Epidermal melanocyte (primary cell): ENCODE results near the gene UBASH3A.

Source experiments
- DNase-seq: peaks from one replicate; pipeline ENCODE4 v3.0.0; 2011; ENCODE audit warnings: low spot score; ENCODE audit not compliant: insufficient read length

UBASH3A gene

DNA sequence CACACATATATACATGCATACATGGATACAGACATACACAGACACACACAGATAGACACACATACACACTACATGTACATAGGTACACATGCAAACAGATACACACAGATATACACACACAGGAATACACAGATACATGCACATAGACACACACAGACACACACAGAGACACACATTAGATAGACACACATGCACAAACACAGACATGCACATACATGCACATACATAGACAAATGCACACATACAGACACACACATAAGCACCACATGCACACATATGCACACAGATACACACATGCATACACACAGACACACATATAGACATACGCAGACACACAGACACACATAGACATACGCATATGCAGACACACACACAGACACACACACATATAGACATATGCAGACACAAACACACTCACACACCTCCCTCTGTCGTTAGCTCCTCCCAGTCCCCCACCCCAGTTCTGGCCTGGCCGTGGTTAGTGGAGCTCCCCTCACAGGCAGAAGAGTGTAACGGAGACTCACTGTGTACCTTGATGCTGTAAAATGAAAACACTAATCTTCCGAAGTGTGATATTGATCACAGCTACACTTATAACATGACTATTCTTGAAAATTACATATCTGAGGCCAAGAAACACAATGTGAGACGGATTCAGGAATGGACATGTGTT is 7.6 kb downstream of the UBASH3A start:
- no peak for DNase-seq

DNA sequence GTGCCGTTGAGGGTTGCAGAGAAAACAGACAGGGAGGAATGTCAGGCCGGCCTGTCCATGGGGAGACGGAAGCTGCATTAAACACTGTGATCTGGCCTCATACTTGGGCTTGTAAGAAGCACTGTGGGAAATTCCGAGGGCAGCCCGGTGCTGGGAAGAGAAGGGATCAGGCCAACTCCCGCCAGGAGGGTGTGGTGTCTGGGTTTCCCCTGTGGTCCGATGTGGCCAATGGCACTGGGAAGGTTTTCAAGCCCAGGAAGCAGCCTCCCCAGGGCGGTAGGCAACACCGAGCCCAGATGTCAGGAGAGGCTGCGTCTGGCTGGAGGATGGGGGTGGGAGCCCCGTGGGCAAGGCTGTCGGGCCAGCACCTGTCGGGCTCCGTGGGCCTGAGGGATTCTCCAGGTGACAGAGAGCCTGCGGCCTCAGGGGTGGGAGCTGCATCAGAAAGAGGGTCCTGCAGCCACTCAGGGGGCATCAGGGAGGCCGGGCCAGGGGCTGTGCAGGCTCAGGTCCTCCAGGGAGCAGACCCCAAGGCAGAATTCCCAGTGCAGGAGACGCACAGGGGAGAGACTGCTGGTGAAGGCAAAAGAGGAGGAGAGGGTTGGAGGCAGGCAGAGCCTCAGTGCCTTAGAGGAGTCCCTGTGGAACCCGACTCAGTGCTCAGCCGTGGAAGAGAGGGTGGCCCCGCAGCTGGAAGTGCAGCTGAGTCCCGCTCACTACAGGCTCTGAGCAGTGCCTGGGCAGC is 8.4 kb downstream of the UBASH3A start:
- no peak for DNase-seq

DNA sequence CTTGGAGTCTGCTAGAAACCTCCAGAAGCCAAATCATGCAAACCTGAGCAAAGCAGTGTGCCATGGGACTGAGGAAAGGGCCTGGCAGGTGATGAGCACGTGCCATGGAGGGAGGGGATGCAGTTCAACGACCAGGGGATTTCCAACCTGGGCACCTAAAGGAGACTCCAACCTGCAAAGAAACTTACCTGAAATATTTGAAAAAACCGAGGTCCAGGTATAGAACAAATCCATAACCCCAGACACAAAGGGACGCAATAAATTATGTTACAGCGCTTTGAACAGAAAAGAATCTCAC is 8.9 kb downstream of the UBASH3A start:
- no peak for DNase-seq

DNA sequence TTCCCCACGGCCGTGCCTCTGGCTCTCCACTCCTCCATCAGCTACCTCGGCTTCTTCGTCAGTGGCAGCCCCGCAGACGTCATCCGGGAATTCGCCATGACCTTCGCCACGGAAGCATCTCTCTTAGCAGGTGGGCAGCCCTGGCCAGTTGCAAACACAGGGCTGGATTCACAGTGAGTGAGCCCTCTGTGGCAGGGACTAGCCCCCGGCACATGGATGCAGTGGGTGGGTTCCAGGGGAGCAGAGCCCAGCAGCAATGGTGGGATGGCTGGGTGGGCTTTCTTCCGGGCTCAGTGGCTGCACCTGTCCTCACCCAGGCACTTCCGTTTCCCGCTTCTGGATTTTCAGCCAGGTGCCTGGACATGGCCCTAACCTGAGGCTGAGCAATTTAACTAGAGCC is 9.4 kb downstream of the UBASH3A start:
- no peak for DNase-seq

DNA sequence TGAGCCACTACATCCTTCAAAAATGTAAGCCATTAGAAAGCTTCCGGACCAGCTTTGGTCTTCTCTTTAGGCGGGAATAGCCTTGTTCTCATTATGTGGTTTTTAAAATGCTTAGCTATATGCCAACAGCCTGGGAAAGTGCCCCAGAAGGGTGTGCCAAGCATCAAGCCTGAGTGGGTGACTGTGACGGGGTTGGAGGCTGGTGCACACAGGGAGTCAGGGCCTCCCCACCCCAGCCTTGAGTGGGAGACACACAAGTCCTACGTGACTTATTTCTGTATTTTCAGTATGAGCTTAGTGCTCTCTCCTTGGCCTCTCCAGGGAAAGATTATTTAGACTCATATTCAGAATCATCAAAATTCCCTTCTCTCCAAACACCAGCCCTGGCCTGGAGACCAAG is 9.8 kb downstream of the UBASH3A start:
- DNase-seq = no peak

DNA sequence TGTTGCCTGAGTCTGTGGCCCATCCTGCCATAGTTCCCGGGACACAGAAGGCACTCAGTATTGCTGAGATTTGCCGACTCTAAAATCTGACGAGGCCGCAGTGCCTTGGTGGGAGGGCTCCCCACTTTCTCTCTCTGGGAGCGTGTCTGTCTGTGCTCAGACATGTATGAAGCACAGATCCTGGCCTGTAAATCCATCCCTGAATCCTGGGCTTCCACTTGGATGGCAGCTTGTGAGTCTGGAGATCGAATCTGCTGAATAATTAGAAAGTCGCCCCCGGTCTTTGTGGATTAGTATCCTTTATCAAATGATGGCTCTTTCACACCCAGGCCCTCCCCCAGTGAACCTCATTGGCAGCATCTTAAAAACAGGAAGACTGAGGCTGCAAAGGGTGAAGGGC is 10.4 kb downstream of the UBASH3A start:
- DNase-seq = no peak

DNA sequence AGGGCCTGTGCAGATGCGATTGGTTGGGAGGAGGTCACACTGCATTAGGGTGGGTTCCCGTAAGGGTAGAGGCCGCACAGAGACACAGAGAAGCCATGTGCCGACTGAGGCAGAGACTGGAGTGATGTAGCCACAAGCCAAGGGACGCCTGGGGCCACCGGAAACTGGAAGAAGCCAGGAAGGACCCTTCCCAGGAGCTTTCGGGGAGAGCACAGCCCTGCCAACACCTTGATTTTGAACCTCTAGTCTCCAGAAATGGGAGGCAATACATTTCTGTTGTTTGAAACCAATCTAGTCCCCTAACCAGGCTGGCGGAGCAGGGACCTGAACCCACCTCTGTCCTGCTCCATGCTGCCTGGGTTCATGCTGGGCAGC is 10.8 kb downstream of the UBASH3A start:
- no peak for DNase-seq

DNA sequence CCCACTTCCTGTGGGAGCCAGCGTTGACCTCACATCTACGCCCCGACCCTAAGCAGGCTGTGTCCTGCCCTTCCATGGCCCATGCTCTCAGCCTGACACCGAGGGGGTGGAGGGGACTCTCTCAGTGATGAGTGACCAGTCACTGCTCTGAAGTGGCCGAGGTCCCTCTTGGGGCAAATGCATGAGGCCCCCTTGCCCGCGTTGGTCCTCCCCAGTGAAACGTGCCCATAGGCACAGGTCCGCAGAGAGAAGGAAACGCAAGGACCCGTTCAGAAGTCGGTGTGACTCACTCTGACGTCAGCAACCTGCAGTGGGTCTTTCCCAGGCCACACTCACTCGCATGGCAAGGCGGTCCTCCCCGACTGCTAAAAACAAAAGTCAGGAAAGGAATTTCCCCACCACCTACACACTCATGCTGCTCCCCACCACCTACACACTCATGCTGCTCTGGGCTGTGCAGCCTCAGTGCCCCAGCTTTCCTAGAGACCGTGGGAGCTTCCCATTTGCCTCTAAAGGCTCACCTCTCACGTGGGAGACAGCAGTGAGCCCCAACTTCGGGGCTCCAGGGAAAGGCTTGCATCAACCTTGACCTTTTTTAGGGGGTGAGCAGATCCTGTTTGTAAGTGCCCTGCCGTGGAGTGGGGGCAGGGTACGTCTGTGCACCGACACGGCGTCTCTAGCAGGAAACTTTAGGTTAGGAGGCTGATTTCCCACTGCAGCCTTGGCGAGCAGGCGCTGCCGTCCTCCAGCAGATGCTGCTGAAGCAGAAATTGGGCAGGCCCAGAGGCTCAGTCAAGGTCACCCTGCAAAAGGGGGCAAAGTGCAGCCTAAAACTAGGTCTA is 11.4 kb downstream of the UBASH3A start:
- no peak for DNase-seq

DNA sequence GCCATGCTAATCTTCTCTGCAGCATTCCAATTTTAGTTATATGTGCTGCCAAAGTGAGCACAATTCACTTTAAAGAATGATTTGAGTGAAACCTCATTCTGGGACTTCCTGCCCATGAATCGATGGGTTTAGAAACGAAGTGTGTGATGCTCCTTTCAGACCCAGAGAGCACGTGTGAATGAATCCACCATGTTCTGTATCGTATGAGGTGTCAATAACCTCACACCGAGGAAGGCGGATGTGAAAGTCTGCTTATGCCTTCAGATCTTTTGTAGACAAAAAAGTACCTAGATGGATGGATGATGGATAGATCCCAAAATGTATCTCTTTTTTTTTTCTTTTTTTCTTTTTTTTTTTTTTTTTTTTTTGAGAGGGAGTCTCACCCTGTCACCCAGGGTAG is 13.8 kb downstream of the UBASH3A start:
- no peak for DNase-seq

DNA sequence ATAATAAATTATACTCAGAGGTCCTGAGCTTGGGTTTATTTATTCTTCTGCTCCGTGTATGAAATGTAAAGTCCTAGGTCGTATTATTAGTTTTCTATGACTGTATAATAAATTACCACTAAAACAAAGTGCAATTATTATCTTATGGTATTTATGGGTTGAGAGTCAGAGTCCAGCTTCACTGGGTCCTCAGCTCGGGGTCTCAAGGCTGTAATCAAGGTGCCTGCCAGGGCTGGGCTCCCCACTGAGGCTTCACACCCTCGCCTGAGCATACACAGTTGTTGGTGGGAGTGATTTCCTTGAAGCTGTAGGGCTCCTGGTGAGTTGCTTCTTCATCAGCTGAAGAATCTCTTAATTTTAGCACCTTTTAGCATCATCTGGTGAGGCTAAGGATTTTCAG is 15.2 kb downstream of the UBASH3A start:
- no peak for DNase-seq

DNA sequence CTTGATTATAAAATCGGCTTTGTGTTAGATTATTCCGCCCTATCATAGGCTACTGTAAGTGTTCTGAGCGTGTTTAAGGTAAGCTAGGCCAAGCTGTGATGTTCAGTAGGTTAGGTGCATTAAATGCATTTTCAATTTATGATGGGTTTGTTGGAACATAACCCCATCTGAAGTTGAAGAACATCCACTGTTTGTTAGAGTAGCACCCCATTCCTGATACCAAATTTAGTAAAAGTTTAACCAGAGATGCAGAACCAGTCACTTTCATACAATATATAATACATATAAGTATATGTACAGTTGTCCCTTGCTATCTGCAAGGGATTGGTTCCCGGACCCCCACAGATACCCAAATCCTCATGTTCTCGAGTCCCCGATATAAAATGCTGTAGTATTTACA is 16.1 kb downstream of the UBASH3A start:
- no peak for DNase-seq

DNA sequence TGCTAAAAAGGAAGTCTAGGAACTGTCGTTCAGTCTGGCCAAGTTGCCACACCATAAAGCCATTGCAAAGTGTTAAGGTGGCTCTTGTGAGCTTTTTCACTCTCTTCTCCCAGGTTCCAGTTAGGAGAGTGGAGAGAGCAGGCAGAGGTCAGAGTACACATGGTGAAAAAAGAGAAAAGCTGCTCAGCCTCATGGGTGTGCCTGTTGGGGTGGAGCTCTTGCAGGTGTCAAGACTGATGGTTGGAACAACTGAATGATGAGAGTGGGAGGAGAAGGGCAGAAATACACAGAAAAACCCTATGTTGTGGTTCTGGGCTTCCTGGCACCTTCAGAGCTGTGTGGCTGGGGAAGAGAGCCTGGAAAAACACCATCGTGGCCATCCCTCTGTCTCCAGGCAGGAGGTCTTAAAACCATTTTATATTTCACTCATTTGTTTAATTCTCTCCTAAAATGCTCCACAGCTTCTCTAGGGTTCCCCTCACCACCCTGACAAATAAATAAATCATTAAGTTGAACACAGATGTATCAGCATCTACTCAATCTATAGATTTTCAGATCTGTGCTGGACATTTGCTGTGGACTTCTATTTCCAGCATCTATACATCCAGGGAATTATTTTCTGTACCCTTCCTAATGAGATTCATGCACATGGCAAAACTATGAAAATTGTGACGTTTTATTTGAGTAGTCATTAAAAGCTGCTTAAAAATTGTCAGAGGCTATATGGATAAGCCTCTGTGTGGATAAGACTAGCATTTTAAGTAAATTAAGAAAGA is 17.5 kb downstream of the UBASH3A start:
- DNase-seq = no peak

DNA sequence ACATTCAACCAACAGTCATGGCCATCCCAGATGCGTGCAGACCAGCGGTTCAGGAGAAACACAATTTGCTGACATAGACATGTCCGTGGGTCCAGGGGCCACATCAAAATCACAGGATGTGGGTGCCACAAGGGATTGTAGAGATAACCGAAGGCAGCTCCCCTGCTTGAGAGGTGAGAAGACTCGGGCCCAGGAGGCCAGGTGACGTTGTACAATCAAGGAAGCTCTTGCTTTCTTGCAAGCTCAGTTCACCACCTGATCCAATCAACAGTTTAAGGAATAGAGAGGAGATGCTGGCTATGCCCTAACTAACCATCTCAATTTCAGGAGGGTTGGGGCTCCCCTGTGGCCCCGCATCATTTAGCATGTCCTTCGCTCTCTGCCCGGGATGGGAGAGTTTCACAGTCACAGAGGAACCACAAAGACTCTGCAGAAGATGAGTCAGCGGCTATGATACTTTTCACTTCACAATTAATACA is 19.5 kb downstream of the UBASH3A start:
- no peak for DNase-seq

DNA sequence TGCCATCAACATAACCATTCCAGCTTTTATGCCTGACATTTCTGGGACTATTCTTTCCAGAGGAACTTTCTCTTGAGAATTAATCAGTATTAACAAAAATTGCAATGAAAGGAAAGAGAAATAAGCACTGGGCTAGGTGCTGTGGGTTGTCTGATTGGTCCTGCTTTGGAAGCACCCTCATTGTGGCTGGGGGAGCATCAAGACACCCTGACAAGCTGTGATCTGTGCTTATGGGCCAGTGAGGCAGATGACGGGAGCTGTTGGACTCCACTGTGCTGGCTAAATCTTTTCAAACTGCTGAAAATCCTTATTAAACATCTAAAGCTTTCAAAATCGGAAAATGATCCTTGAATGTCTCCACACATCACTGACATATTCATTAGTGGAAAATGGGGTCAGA is 20.0 kb downstream of the UBASH3A start:
- no peak for DNase-seq

DNA sequence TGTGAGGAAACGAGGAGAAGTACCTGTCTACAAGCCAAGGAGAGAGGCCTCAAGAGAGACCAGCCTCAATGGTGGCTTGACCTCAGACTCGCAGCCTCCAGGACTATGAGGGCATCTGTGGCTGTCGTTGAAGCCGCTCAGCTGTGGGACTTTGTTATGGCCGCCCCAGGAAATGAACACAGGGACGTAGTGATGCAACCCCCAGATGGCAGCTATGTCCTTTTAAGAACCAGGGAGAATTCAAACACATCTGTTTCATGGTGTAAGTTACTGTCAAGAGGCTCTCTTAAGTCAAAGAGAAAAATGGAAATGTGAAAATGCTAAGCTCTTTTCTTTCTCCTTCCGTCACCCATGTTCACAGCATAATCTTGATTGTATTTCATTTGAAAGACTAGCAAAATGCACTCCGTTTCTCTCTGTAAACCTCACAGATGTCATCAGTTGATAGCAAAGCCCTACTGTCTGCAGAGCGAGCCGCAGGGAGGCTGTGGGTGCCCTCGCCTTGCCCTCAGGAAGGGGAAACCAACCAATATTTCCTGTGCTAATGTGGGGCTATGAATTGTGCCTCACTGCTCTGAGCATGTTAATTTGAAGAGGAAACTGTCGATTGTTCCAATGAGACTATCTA is 21.3 kb downstream of the UBASH3A start:
- DNase-seq = no peak

DNA sequence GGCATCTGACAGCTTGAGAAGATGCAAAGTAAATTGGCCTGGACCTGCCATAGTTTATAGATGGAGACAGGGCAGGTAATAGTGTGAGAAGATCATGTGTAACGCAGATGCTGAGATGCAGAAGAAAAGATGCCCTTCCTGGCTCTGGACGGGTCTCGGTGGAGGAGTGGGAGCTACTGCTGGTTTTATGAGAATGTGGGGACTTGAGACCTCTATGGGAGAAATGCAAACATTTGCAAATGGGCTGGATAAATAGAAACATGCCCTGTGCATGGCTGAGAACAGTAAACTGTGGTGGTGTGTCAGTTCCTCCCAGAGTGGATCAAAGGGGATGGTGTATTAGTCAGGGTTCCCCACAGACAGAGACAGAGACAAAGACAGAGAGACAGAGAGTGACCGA is 21.9 kb downstream of the UBASH3A start:
- DNase-seq = no peak

DNA sequence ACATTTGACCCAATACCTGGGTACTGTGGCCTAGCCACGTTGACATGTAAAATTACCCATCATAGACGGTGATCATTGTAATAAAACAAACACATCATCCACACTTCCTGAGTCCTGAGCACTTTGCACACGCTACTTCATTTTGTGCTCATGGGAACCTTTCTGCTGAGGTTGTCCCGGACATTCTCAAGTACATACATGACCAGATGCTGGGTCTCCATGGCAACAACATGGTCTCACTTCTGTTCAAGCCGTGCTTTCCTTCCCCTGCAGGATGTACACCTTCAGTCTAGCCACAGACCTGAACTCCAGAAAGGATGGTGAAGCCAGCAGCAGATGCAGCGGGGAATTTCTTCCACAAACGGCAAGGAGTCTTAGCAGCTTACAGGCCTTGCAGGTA is 22.7 kb downstream of the UBASH3A start:
- no peak for DNase-seq

DNA sequence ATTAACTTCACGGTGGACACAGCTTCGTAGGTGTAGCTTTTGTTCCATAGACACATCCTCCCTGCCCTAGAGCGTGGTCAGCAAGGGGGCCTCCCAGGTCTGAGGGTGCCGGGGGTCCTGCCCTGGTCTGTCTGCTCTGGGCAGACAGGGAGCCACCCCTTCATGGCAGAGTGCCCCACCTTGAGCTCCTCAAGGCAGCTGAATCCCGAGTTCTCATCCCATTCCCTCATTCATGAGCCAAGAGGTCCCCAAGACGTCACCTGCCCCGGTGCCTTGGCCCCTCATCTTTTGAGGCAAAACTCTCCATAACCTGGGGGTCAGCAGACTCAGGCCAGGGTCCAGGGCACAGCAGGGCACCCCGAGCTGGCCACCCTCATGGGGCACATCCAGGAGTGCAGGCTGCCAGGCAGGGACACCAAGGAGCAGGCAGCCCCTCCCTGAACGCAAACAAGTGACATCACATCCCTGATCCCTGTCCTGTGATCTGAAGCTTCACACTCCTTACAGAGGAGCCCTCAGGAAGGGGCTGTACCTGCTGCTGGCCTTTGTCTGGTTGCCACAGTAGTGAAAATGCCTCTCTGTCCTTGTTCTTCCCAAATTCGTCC is 23.3 kb downstream of the UBASH3A start:
- no peak for DNase-seq

DNA sequence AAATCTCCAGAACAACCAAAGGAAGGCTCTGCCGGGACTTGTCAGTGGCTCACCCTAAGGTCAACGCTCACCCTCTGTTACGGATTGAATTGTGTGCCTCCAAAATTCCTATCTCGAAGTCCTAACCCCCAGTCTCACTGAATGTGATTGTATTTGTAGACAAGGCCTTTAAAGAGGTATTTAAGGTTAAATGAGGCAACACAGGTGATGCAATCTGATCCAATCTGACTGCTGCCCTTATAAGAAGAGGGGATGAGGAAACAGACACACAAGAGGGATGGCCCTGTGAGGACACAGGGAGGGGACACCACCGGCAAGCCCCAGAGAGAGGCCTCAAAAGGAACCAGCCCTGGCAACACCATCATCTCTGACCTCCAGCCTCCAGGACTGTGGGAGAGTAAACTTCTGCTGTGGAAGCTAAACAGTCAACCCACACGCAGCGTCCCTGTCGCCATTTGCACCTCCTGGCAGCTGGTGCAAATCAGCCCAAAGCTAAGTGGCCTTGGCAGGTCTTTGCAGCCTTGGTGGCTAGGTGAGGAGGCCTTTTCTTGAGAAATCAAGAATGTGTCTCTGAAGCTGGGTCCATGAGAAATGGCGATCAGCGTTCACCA is 24.2 kb downstream of the UBASH3A start:
- DNase-seq = no peak

DNA sequence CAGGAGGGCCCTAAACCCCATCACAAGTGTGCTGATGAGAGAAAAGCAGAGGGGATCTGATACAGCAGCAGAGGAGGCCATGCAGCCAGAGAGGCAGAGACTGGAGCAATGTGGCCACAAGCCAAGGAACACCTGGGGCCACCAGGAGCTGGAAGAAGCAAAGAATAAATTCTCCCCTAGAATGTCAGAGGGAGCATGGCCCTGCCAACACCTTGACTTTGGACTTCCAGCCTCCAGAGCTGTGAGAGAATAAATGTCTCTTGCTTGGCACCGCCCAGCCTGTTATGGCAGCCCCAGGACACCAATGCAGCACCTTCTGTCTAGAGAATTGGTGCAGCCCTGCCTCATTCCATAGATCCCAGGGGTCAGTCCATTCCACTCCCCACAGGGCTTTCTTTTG is 25.3 kb downstream of the UBASH3A start:
- DNase-seq = no peak
